ENCODE measurements around the gene ASXL3.

DNA sequence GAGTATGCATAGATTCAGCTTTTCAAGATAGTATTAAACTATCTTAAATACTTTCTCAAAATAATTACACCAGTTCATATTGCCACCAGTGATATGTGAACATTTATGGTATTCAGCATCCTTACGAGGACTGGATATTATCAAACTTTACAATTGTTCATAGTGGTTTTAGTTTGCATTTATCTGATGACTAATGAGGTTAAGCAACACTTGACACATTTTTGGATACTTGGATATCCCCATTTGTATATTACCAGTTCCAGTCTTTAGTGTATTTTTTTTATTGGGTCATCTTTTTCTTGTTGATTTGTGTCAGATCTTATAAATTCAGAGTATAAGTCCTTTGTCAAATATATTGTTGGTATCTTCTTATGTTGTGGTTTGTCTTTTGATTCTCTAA, 128.4 kb downstream of the ASXL3 start:
- TF ChIP-seq YY1 (IDR thresholded peaks at IDR 0.05; ENCODE audit: insufficient read depth, insufficient read length) (no peak), ZNF274 (IDR thresholded peaks at IDR 0.05; ENCODE audit: low read depth, low read length) (no peak), SUZ12 (IDR thresholded peaks at IDR 0.05; ENCODE audit: extremely low read depth, insufficient read depth, insufficient read length) (no peak)

Measured in NT2/D1 (cell line).